ENCODE measurements around the gene MAD1L1. TPM values are rescaled to one million over a fixed set of nuclear protein-coding genes. Genes with fewer than 3 reads are reported as not detected.

Gene MAD1L1
- total RNA-seq, 2 donors from 2014 or later: 59.1 to 61.4 TPM

DNA sequence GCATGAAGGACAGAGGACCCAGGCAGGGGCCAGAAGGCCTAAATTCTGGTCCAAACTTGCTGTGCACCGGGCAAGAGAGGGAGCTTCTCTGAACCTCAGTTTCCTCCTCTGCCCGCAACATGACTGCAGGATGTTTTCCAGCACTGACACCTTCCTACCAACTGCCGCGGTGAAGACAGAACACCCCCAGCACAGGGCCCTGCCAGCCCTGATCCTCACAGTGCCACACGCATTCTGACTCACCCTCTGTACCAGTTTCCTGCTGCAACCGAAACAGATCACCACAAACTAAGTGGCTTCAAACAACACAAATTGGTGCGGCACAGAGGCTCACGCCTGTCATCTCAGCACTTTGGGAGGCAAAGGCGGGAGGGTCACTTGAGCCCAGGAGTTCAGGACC lies 18.1 kb downstream of the MAD1L1 start:
- no peak overlapping the region for H3K4me3 ChIP-seq (ENCODE audit: low read length)
- WGBS, 2 experiments (ENCODE audit: insufficient coverage in 1 of 2, insufficient read length in 1 of 2): 89 to 96% methylated on average over 5 to 9 of the region's 9 CpGs

GRCh38 chr7:2213551-2214215 lies 19.1 kb downstream of the MAD1L1 start:
- 89 to 90% methylated on average over 14 to 15 of the region's 15 CpGs for WGBS, 2 experiments (ENCODE audit: insufficient coverage in 1 of 2, insufficient read length in 1 of 2)
- H3K4me1 ChIP-seq (ENCODE audit: control insufficient read depth, insufficient read depth, low read length): no peaks in the 10 kb centered on the region
- H3K4me3 Mint-ChIP-seq: no peak overlapping the region
- H3K36me3 ChIP-seq (ENCODE audit: control insufficient read depth, insufficient read depth, low read length): peaks cover 64% of the 10 kb centered on the region
- H3K36me3 Mint-ChIP-seq (ENCODE audit: low read depth): peaks cover 79% of the 10 kb centered on the region
- peak; percentile 66 for DNase-seq
- H3K4me1 Mint-ChIP-seq: no peaks in the 10 kb centered on the region
- no peak overlapping the region for H3K27ac ChIP-seq (ENCODE audit: low read depth, low read length)
- H3K27ac Mint-ChIP-seq: no peak overlapping the region
- H3K27me3 ChIP-seq (ENCODE audit: control insufficient read depth, insufficient read depth, low read length, poor library complexity, severe bottlenecking): no peaks in the 10 kb centered on the region
- no peak overlapping the region for H3K4me3 ChIP-seq (ENCODE audit: low read length)
- H3K9me3 ChIP-seq (ENCODE audit: control insufficient read depth, low read length): no peaks in the 10 kb centered on the region
- H3K9me3 Mint-ChIP-seq: no peaks in the 10 kb centered on the region
- H3K27me3 Mint-ChIP-seq (ENCODE audit: insufficient read depth): no peaks in the 10 kb centered on the region
- no peak overlapping the region for H3K9ac ChIP-seq (ENCODE audit: extremely low read depth, low read length, poor library complexity, severe bottlenecking)
- TF ChIP-seq, protein P1, sequence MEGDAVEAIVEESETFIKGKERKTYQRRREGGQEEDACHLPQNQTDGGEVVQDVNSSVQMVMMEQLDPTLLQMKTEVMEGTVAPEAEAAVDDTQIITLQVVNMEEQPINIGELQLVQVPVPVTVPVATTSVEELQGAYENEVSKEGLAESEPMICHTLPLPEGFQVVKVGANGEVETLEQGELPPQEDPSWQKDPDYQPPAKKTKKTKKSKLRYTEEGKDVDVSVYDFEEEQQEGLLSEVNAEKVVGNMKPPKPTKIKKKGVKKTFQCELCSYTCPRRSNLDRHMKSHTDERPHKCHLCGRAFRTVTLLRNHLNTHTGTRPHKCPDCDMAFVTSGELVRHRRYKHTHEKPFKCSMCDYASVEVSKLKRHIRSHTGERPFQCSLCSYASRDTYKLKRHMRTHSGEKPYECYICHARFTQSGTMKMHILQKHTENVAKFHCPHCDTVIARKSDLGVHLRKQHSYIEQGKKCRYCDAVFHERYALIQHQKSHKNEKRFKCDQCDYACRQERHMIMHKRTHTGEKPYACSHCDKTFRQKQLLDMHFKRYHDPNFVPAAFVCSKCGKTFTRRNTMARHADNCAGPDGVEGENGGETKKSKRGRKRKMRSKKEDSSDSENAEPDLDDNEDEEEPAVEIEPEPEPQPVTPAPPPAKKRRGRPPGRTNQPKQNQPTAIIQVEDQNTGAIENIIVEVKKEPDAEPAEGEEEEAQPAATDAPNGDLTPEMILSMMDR (conservative IDR thresholded peaks at IDR 0.05): no peak

More for the DNA sequence above, 18.1 kb downstream of the MAD1L1 start:
- DNase-seq: no peak
- Mint-ChIP-seq H3K9me3 (no peaks in the 10 kb centered on the region), H3K27me3 (ENCODE audit: insufficient read depth) (no peaks in the 10 kb centered on the region), H3K36me3 (ENCODE audit: low read depth) (peaks cover 82% of the 10 kb centered on the region), H3K4me3 (no peak overlapping the region), H3K27ac (no peak overlapping the region), H3K4me1 (no peaks in the 10 kb centered on the region)
- Histone ChIP-seq H3K27ac (ENCODE audit: low read depth, low read length) (no peak overlapping the region), H3K36me3 (ENCODE audit: control insufficient read depth, insufficient read depth, low read length) (peaks cover 64% of the 10 kb centered on the region), H3K9ac (ENCODE audit: extremely low read depth, low read length, poor library complexity, severe bottlenecking) (no peak overlapping the region), H3K27me3 (ENCODE audit: control insufficient read depth, insufficient read depth, low read length, poor library complexity, severe bottlenecking) (no peaks in the 10 kb centered on the region), H3K9me3 (ENCODE audit: control insufficient read depth, low read length) (no peaks in the 10 kb centered on the region), H3K4me1 (ENCODE audit: control insufficient read depth, insufficient read depth, low read length) (no peaks in the 10 kb centered on the region)
- TF ChIP-seq, protein P1 (conservative IDR thresholded peaks at IDR 0.05): no peak

- Histone ChIP-seq H3K4me3 (ENCODE audit: low read length) (no peak overlapping the region), H3K4me1 (ENCODE audit: control insufficient read depth, insufficient read depth, low read length) (no peaks in the 10 kb centered on the region), H3K27ac (ENCODE audit: low read depth, low read length) (no peak overlapping the region), H3K36me3 (ENCODE audit: control insufficient read depth, insufficient read depth, low read length) (peaks cover 69% of the 10 kb centered on the region), H3K9ac (ENCODE audit: extremely low read depth, low read length, poor library complexity, severe bottlenecking) (no peak overlapping the region), H3K27me3 (ENCODE audit: control insufficient read depth, insufficient read depth, low read length, poor library complexity, severe bottlenecking) (no peaks in the 10 kb centered on the region), H3K9me3 (ENCODE audit: control insufficient read depth, low read length) (no peaks in the 10 kb centered on the region)
- TF ChIP-seq, protein P1 (conservative IDR thresholded peaks at IDR 0.05): no peak
- Mint-ChIP-seq H3K27ac (no peak overlapping the region), H3K4me1 (no peaks in the 10 kb centered on the region), H3K27me3 (ENCODE audit: insufficient read depth) (no peaks in the 10 kb centered on the region), H3K9me3 (no peaks in the 10 kb centered on the region), H3K4me3 (no peak overlapping the region), H3K36me3 (ENCODE audit: low read depth) (peaks cover 78% of the 10 kb centered on the region)
- WGBS, 2 experiments (ENCODE audit: insufficient coverage in 1 of 2, insufficient read length in 1 of 2): 94 to 95% methylated on average over 10 of the region's 10 CpGs
- no peak for DNase-seq
These were observed 19.8 kb downstream of the MAD1L1 start for GRCh38 chr7:2212906-2213305.

Measured in endodermal cell (in vitro differentiated cells).